Measurements from ENCODE around the gene PRKAG2. TPM values are rescaled to one million over a fixed set of nuclear protein-coding genes. Genes with fewer than 3 reads are reported as not detected.

The PRKAG2 gene
- total RNA-seq, 1 donor from 2014 or later = 35.6 TPM

- no peak overlapping the region for H3K4me3 ChIP-seq
- no peak for TF ChIP-seq CTCF (IDR thresholded peaks at IDR 0.05)
- no peaks in the 10 kb centered on the region for H3K9me3 ChIP-seq
- intact Hi-C loops (cut with DNase I) = no loop called here
- ATAC-seq (no peak), DNase-seq (peak; percentile 45)
- no peaks in the 10 kb centered on the region for H3K27me3 ChIP-seq
- no peaks in the 10 kb centered on the region for H3K4me1 ChIP-seq
- H3K27ac ChIP-seq = no peak overlapping the region
- no peaks in the 10 kb centered on the region for H3K36me3 ChIP-seq
Measured at GRCh38 chr7:151817981-151818673, 58.8 kb downstream of the PRKAG2 start.

GRCh38 chr7:151817315-151817690, 59.6 kb downstream of the PRKAG2 start:
- intact Hi-C loops (cut with DNase I) = no loop called here
- no peaks in the 10 kb centered on the region for H3K4me1 ChIP-seq
- ATAC-seq (no peak), DNase-seq (no peak)
- no peak overlapping the region for H3K27ac ChIP-seq
- no peak for TF ChIP-seq CTCF (IDR thresholded peaks at IDR 0.05)
- H3K9me3 ChIP-seq = no peaks in the 10 kb centered on the region
- H3K4me3 ChIP-seq = no peak overlapping the region
- H3K27me3 ChIP-seq = no peaks in the 10 kb centered on the region
- no peaks in the 10 kb centered on the region for H3K36me3 ChIP-seq

- no peak for TF ChIP-seq CTCF (IDR thresholded peaks at IDR 0.05)
- DNase-seq (no peak), ATAC-seq (no peak)
- Histone ChIP-seq H3K36me3 (no peaks in the 10 kb centered on the region), H3K4me1 (no peaks in the 10 kb centered on the region), H3K27me3 (no peaks in the 10 kb centered on the region), H3K4me3 (no peak overlapping the region), H3K27ac (no peak overlapping the region), H3K9me3 (no peaks in the 10 kb centered on the region)
- intact Hi-C loops (cut with DNase I) = no loop called here
Measured at GRCh38 chr7:151816562-151817314, 60.2 kb downstream of the PRKAG2 start.

DNA sequence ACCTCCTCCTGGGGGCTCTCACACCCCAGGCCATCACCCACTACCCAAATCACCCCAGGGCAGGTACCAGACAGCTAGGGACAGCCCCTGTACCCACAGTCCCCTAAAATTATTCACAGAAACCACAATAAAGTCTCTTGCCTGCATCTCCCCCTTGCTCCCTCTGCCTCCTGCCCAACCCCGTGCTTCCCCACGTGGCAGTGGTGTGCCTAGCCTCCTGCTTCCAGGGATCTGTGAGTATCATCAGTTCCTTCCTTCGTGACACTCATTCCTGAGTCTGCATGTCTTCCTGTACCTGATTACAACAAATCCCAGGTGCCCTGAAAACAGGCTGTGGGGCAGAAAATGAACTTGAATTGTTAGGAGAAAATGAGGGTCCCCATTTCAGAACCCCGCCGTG, 61.5 kb downstream of the PRKAG2 start:
- H3K9me3 ChIP-seq = no peaks in the 10 kb centered on the region
- TF ChIP-seq CTCF (IDR thresholded peaks at IDR 0.05) = no peak
- no peak for ATAC-seq

DNA sequence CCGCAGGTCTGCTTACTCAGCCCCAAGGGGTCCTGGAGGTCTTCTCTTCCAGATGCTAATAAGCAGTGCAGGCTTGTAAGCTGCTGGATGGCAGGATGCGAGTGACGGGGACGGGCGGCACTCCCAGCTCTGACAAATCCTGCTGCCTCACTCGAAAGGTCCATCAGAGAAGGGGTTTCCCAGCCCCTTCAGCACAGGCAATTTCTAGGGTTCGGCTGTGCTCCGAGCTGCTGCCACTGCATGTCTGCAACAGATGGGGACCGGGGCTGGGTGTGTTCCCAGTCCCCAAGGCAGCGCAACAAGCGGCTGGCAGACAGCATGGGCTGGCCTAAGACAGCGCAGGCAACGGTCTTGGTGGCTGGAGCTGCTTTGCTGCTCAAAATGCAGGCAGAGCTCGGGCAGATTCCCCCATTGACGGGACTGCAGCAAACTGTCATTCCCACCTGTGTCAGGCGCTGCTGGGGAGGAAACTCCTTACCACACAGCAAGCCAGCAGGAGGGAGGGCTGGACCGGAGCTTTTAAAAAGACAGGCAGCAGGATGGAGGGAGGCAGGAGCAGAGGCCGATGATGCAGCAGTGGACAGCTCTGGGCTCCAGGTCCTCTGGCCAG, 62.4 kb downstream of the PRKAG2 start:
- TF ChIP-seq CTCF (IDR thresholded peaks at IDR 0.05) = no peak
- ATAC-seq (no peak), DNase-seq (no peak)
- no peak overlapping the region for H3K4me3 ChIP-seq
- H3K36me3 ChIP-seq = no peaks in the 10 kb centered on the region
- H3K27me3 ChIP-seq = no peaks in the 10 kb centered on the region
- H3K4me1 ChIP-seq = no peaks in the 10 kb centered on the region
- H3K27ac ChIP-seq = no peak overlapping the region
- intact Hi-C loops (cut with DNase I) = no loop called here
- H3K9me3 ChIP-seq = no peaks in the 10 kb centered on the region

More for the DNA sequence above, 61.5 kb downstream of the PRKAG2 start:
- Histone ChIP-seq H3K36me3 (no peaks in the 10 kb centered on the region), H3K27me3 (no peaks in the 10 kb centered on the region), H3K27ac (no peak overlapping the region), H3K4me3 (no peak overlapping the region), H3K4me1 (no peaks in the 10 kb centered on the region)
- no peak for DNase-seq
- intact Hi-C loops (cut with DNase I) = no loop called here

Data from upper lobe of right lung (tissue), 1 donor.